ENCODE data around the gene PIP4K2A.
"Not testable (repeated sequence)": the region's sequence is repeated elsewhere in the genome, so short reads cannot be mapped to it uniquely, and the experiment has no call there.

PIP4K2A gene

GRCh38 chr10:22714479-22715289 is at the start of gene PIP4K2A:
TSS of gene PIP4K2A (minus strand) at chr10:22714578. CDS start at chr10:22714326, 252 bp downstream.
- Histone ChIP-seq H3K4me1 (ENCODE audit: control insufficient read depth in 1 of 2, insufficient read depth in 2 of 2, low read length in 2 of 2) (peaks cover 10 to 21% of the 10 kb centered on the region in 2 donors), H3K36me3 (ENCODE audit: control insufficient read depth in 1 of 2, insufficient read depth in 2 of 2, low read length in 2 of 2) (no peaks in the 10 kb centered on the region), H3K27me3 (ENCODE audit: low read depth, low read length) (no peaks in the 10 kb centered on the region), H3K9me3 (ENCODE audit: control insufficient read depth in 1 of 2, low read length in 2 of 2) (no peaks in the 10 kb centered on the region), H3K4me3 (ENCODE audit: low read depth in 1 of 2, low read length in 2 of 2) (peak within 1 kb of the TSS; percentile 70 to 96), H3K27ac (ENCODE audit: low read length) (peak within 1 kb of the TSS; percentile 29)

- H3K4me3 ChIP-seq (ENCODE audit: low read depth in 1 of 2, low read length in 2 of 2), result no peak overlapping the region
- peaks cover 2 to 3% of the 10 kb centered on the region in 2 donors for H3K4me1 ChIP-seq (ENCODE audit: control insufficient read depth in 1 of 2, insufficient read depth in 2 of 2, low read length in 2 of 2)
- H3K27me3 ChIP-seq (ENCODE audit: low read depth, low read length), result no peaks in the 10 kb centered on the region
- no peaks in the 10 kb centered on the region for H3K9me3 ChIP-seq (ENCODE audit: control insufficient read depth in 1 of 2, low read length in 2 of 2)
- H3K36me3 ChIP-seq (ENCODE audit: control insufficient read depth in 1 of 2, insufficient read depth in 2 of 2, low read length in 2 of 2), result no peaks in the 10 kb centered on the region
- H3K27ac ChIP-seq (ENCODE audit: low read length), result no peak overlapping the region
Measured at GRCh38 chr10:22761569-22762220, 47.3 kb upstream of the PIP4K2A start.

- Histone ChIP-seq H3K27ac (ENCODE audit: low read length) (no peak overlapping the region), H3K4me1 (ENCODE audit: control insufficient read depth in 1 of 2, insufficient read depth in 2 of 2, low read length in 2 of 2) (no peaks in the 10 kb centered on the region), H3K9me3 (ENCODE audit: control insufficient read depth in 1 of 2, low read length in 2 of 2) (no peaks in the 10 kb centered on the region), H3K36me3 (ENCODE audit: control insufficient read depth in 1 of 2, insufficient read depth in 2 of 2, low read length in 2 of 2) (no peaks in the 10 kb centered on the region), H3K4me3 (ENCODE audit: low read depth in 1 of 2, low read length in 2 of 2) (no peak overlapping the region), H3K27me3 (ENCODE audit: low read depth, low read length) (no peaks in the 10 kb centered on the region)
Measured at GRCh38 chr10:22760025-22760424, 45.6 kb upstream of the PIP4K2A start.

- no peaks in the 10 kb centered on the region for H3K36me3 ChIP-seq (ENCODE audit: control insufficient read depth in 1 of 2, insufficient read depth in 2 of 2, low read length in 2 of 2)
- H3K27ac ChIP-seq (ENCODE audit: low read length), result no peak overlapping the region
- H3K4me3 ChIP-seq (ENCODE audit: low read depth in 1 of 2, low read length in 2 of 2), result no peak overlapping the region
- no peaks in the 10 kb centered on the region for H3K9me3 ChIP-seq (ENCODE audit: control insufficient read depth in 1 of 2, low read length in 2 of 2)
- no peaks in the 10 kb centered on the region for H3K27me3 ChIP-seq (ENCODE audit: low read depth, low read length)
- no peaks in the 10 kb centered on the region for H3K4me1 ChIP-seq (ENCODE audit: control insufficient read depth in 1 of 2, insufficient read depth in 2 of 2, low read length in 2 of 2)
Measured at GRCh38 chr10:22758867-22759266, 44.5 kb upstream of the PIP4K2A start.

GRCh38 chr10:22754296-22754695 is 39.9 kb upstream of the PIP4K2A start:
- Histone ChIP-seq H3K4me1 (ENCODE audit: control insufficient read depth in 1 of 2, insufficient read depth in 2 of 2, low read length in 2 of 2) (no peaks in the 10 kb centered on the region), H3K27ac (ENCODE audit: low read length) (no peak overlapping the region), H3K27me3 (ENCODE audit: low read depth, low read length) (no peaks in the 10 kb centered on the region), H3K36me3 (ENCODE audit: control insufficient read depth in 1 of 2, insufficient read depth in 2 of 2, low read length in 2 of 2) (no peaks in the 10 kb centered on the region), H3K9me3 (ENCODE audit: control insufficient read depth in 1 of 2, low read length in 2 of 2) (no peaks in the 10 kb centered on the region), H3K4me3 (ENCODE audit: low read depth in 1 of 2, low read length in 2 of 2) (no peak overlapping the region)

GRCh38 chr10:22753786-22754185 is 39.4 kb upstream of the PIP4K2A start:
- no peaks in the 10 kb centered on the region for H3K4me1 ChIP-seq (ENCODE audit: control insufficient read depth in 1 of 2, insufficient read depth in 2 of 2, low read length in 2 of 2)
- H3K4me3 ChIP-seq (ENCODE audit: low read depth in 1 of 2, low read length in 2 of 2), result no peak overlapping the region
- no peaks in the 10 kb centered on the region for H3K27me3 ChIP-seq (ENCODE audit: low read depth, low read length)
- H3K27ac ChIP-seq (ENCODE audit: low read length), result no peak overlapping the region
- H3K36me3 ChIP-seq (ENCODE audit: control insufficient read depth in 1 of 2, insufficient read depth in 2 of 2, low read length in 2 of 2), result no peaks in the 10 kb centered on the region
- no peaks in the 10 kb centered on the region for H3K9me3 ChIP-seq (ENCODE audit: control insufficient read depth in 1 of 2, low read length in 2 of 2)

- Histone ChIP-seq H3K4me3 (ENCODE audit: low read depth in 1 of 2, low read length in 2 of 2) (no peak overlapping the region), H3K9me3 (ENCODE audit: control insufficient read depth in 1 of 2, low read length in 2 of 2) (no peaks in the 10 kb centered on the region), H3K27ac (ENCODE audit: low read length) (no peak overlapping the region), H3K4me1 (ENCODE audit: control insufficient read depth in 1 of 2, insufficient read depth in 2 of 2, low read length in 2 of 2) (no peaks in the 10 kb centered on the region), H3K27me3 (ENCODE audit: low read depth, low read length) (no peaks in the 10 kb centered on the region), H3K36me3 (ENCODE audit: control insufficient read depth in 1 of 2, insufficient read depth in 2 of 2, low read length in 2 of 2) (no peaks in the 10 kb centered on the region)
Measured at GRCh38 chr10:22752272-22752889, 38.0 kb upstream of the PIP4K2A start.

- no peaks in the 10 kb centered on the region for H3K4me1 ChIP-seq (ENCODE audit: control insufficient read depth in 1 of 2, insufficient read depth in 2 of 2, low read length in 2 of 2)
- H3K4me3 ChIP-seq (ENCODE audit: low read depth in 1 of 2, low read length in 2 of 2), result no peak overlapping the region
- H3K27me3 ChIP-seq (ENCODE audit: low read depth, low read length), result no peaks in the 10 kb centered on the region
- no peaks in the 10 kb centered on the region for H3K9me3 ChIP-seq (ENCODE audit: control insufficient read depth in 1 of 2, low read length in 2 of 2)
- H3K27ac ChIP-seq (ENCODE audit: low read length), result no peak overlapping the region
- H3K36me3 ChIP-seq (ENCODE audit: control insufficient read depth in 1 of 2, insufficient read depth in 2 of 2, low read length in 2 of 2), result no peaks in the 10 kb centered on the region
Measured at GRCh38 chr10:22750131-22750530, 35.8 kb upstream of the PIP4K2A start.

GRCh38 chr10:22744858-22745257 is 30.5 kb upstream of the PIP4K2A start:
- not testable (repeated sequence) for H3K36me3 ChIP-seq (ENCODE audit: control insufficient read depth in 1 of 2, insufficient read depth in 2 of 2, low read length in 2 of 2); H3K27me3 ChIP-seq (ENCODE audit: low read depth, low read length); H3K4me1 ChIP-seq (ENCODE audit: control insufficient read depth in 1 of 2, insufficient read depth in 2 of 2, low read length in 2 of 2); H3K4me3 ChIP-seq (ENCODE audit: low read depth in 1 of 2, low read length in 2 of 2); H3K27ac ChIP-seq (ENCODE audit: low read length); H3K9me3 ChIP-seq (ENCODE audit: control insufficient read depth in 1 of 2, low read length in 2 of 2)

- Histone ChIP-seq H3K36me3 (ENCODE audit: control insufficient read depth in 1 of 2, insufficient read depth in 2 of 2, low read length in 2 of 2) (no peaks in the 10 kb centered on the region), H3K27me3 (ENCODE audit: low read depth, low read length) (no peaks in the 10 kb centered on the region), H3K27ac (ENCODE audit: low read length) (no peak overlapping the region), H3K4me3 (ENCODE audit: low read depth in 1 of 2, low read length in 2 of 2) (no peak overlapping the region), H3K9me3 (ENCODE audit: control insufficient read depth in 1 of 2, low read length in 2 of 2) (peaks cover 0 to 3% of the 10 kb centered on the region in 2 donors), H3K4me1 (ENCODE audit: control insufficient read depth in 1 of 2, insufficient read depth in 2 of 2, low read length in 2 of 2) (no peaks in the 10 kb centered on the region)
Measured at GRCh38 chr10:22742678-22743077, 28.3 kb upstream of the PIP4K2A start.

- H3K4me1 ChIP-seq (ENCODE audit: control insufficient read depth in 1 of 2, insufficient read depth in 2 of 2, low read length in 2 of 2); H3K36me3 ChIP-seq (ENCODE audit: control insufficient read depth in 1 of 2, insufficient read depth in 2 of 2, low read length in 2 of 2); H3K27me3 ChIP-seq (ENCODE audit: low read depth, low read length); H3K4me3 ChIP-seq (ENCODE audit: low read depth in 1 of 2, low read length in 2 of 2); H3K9me3 ChIP-seq (ENCODE audit: control insufficient read depth in 1 of 2, low read length in 2 of 2); H3K27ac ChIP-seq (ENCODE audit: low read length): not testable (repeated sequence)
Measured at GRCh38 chr10:22741631-22742030, 27.3 kb upstream of the PIP4K2A start.

Data from muscle layer of duodenum (tissue), 2 donors.